GM12801 (cell line): ENCODE data around the gene ARHGEF9.

Experiments
- TF ChIP-seq, protein P1 (sequence below): IDR thresholded peaks from one replicate; pipeline ENCODE4 v1.5.1; 2011; ENCODE audit warnings: control low read depth; ENCODE audit not compliant: insufficient read length; ENCODE audit errors: extremely low read depth

The ARHGEF9 gene

DNA sequence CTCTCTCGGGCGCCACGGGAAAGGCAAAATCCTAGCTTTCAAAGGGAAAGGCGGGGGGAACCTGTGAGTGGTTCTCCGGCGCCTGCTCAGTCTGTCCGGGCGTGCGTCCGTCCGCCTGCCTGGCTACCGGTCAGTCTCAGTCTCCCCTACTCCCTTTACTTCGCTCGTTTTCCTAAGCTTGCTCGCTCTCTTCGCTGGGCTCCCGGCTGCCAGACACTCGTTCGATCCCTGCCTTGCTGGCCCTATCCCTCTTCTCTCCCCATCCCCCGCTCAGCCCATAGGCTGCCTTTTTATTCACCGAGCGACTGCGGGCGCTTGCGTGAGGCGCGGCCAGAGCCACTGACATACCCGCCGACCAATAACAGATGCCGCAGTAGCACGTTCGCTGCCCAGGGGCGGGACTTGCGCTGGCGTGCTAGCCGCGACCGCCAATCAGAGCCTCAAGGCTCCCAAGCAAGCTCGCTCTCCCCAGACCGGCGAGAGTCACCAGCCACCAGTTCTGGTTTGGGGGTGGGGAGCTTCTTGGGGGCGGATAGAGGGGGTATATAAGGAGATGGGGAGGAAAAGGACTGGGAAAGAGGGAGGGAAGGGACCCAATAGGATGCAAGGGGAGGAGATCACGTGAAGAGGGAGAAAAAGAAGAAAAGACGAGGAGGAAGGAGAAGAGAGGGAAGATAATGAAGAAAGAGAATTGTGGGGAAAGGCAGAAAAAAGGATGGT lies 30.0 kb downstream of the ARHGEF9 start:
- TF ChIP-seq, protein P1, sequence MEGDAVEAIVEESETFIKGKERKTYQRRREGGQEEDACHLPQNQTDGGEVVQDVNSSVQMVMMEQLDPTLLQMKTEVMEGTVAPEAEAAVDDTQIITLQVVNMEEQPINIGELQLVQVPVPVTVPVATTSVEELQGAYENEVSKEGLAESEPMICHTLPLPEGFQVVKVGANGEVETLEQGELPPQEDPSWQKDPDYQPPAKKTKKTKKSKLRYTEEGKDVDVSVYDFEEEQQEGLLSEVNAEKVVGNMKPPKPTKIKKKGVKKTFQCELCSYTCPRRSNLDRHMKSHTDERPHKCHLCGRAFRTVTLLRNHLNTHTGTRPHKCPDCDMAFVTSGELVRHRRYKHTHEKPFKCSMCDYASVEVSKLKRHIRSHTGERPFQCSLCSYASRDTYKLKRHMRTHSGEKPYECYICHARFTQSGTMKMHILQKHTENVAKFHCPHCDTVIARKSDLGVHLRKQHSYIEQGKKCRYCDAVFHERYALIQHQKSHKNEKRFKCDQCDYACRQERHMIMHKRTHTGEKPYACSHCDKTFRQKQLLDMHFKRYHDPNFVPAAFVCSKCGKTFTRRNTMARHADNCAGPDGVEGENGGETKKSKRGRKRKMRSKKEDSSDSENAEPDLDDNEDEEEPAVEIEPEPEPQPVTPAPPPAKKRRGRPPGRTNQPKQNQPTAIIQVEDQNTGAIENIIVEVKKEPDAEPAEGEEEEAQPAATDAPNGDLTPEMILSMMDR = no peak

- TF ChIP-seq, protein P1 = no peak
Observed at GRCh38 chrX:63754136-63754859, 30.7 kb downstream of the ARHGEF9 start.

- TF ChIP-seq, protein P1 = no peak
Observed at GRCh38 chrX:63751481-63751880, 33.5 kb downstream of the ARHGEF9 start.

DNA sequence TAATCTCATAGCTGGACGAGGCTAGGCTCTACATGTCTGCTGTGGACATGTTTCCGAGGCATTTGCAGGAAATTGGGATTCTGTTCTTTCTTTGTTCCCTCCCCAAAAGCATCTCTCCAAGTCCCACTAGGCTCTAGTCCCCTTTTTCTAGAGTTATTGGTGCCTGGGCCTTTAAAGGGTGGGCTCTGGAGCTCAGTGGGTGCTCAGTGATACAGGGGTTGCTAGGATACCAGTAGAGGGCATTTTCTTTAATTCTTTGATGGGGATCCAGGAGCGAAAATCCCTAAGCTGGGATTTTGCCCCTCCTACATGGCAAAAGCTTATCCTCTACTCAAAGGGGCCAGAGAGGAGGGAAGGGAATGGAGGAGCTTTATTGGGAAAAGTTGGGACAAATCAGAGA lies 34.2 kb downstream of the ARHGEF9 start:
- TF ChIP-seq, protein P1 = no peak

DNA sequence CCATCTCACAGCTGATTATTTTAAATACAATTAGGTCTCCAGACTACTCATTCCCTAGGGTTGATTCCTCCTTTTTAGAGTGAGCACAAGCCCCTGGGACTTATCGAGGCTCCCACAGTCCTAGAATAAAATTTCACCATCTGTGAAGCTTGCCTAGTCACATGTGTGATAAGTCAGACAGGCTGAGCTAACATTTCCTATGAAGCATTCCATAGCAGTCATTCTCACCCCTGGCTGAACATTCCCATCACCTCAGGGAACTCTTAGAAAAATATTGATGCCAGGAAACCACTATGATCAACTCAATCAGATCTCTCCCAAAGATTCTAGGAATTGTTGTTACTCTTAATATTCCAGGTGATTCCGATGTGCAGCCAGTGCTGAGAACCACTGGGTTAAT lies 37.7 kb downstream of the ARHGEF9 start:
- TF ChIP-seq, protein P1 = no peak

- TF ChIP-seq, protein P1 = no peak
Observed at GRCh38 chrX:63746715-63747114, 38.3 kb downstream of the ARHGEF9 start.

DNA sequence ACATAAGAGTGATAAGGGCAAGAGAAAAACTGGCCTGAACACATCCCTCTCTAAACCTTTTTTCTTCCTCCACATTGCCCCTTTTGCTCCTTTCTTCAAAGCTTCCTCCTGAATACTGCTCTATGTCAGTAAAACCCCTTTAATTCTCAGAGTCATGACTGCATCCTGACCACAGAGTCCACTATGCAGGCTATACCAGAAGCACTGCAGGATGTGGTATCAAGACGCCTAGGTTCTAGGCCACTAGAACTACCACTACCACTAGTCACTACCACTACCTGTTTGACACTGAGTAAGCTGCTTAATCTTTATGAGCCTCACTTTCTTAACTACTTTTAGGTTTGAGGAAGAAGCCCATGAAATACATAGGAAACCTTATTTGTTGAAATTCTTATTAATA lies 38.7 kb downstream of the ARHGEF9 start:
- TF ChIP-seq, protein P1 = no peak
